Spleen (tissue), 11 donors: ENCODE measurements around the gene RHOU. TPM values are rescaled to one million over a fixed set of nuclear protein-coding genes. Genes with fewer than 3 reads are reported as not detected.

Source experiments
- DNase-seq: peaks from one replicate; pipeline ENCODE4 v3.0.0-alpha.2; 2020
- H3K27ac ChIP-seq, 8 donors: fragments of 200-600 bp; sonication (generic) in 7 of 8; 1 replicate in 4 of 8; 2 replicates in 4 of 8; pipeline versions ENCODE4 v1.5.0 to v1.8.0; 2016 to 2021; ENCODE audit warnings: inconsistent platforms in 4 of 8, mild to moderate bottlenecking in 4 of 8, moderate library complexity in 1 of 8
- H3K27me3 ChIP-seq, 7 donors: fragments of 200-600 bp; sonication (generic) in 6 of 7; replicated peaks in 1 of 7; 1 replicate in 4 of 7; 2 replicates in 3 of 7; pipeline versions ENCODE4 v1.5.0 to v1.8.0; 2016 to 2021; ENCODE audit warnings: inconsistent platforms in 3 of 7, mild to moderate bottlenecking in 1 of 7
- H3K36me3 ChIP-seq, 6 donors: fragments of 200-600 bp; sonication (generic) in 5 of 6; 1 replicate in 4 of 6; 2 replicates in 2 of 6; pipeline versions ENCODE4 v1.5.0 to v1.8.0; 2016 to 2021; ENCODE audit warnings: inconsistent platforms in 2 of 6
- H3K4me1 ChIP-seq, 6 donors: fragments of 200-600 bp; sonication (generic) in 5 of 6; 1 replicate in 3 of 6; 2 replicates in 3 of 6; pipeline versions ENCODE4 v1.5.0 to v1.8.0; 2016 to 2021; ENCODE audit warnings: inconsistent platforms in 3 of 6
- H3K4me3 ChIP-seq, 8 donors: fragments of 200-600 bp; sonication (generic) in 7 of 8; 1 replicate in 4 of 8; 2 replicates in 4 of 8; pipeline versions ENCODE4 v1.5.0 to v1.8.0; 2016 to 2021; ENCODE audit warnings: inconsistent platforms in 4 of 8, mild to moderate bottlenecking in 4 of 8, moderate library complexity in 2 of 8
- H3K9me3 ChIP-seq, 8 donors: fragments of 200-600 bp; sonication (generic) in 7 of 8; 1 replicate in 4 of 8; 2 replicates in 4 of 8; pipeline versions ENCODE4 v1.5.0 to v1.8.0; 2016 to 2021; ENCODE audit warnings: inconsistent platforms in 4 of 8
- CTCF ChIP-seq, 11 experiments: fragments of 200-600 bp in 7 of 11; fragments of 450-650 bp in 4 of 11; sonication (generic) in 4 of 11; IDR thresholded peaks in 8 of 11; conservative IDR thresholded peaks in 3 of 11; 1 replicate in 7 of 11; 2 replicates in 4 of 11; pipeline versions ENCODE4 v1.4.0 to v1.8.0; 2016 to 2021; ENCODE audit warnings: antibody characterized with exemption in 11 of 11, inconsistent platforms in 4 of 11, mild to moderate bottlenecking in 1 of 11
- POLR2A ChIP-seq, 3 donors: fragments of 450-650 bp; IDR thresholded peaks; one replicate each; pipeline ENCODE4 v1.5.1; 2017; ENCODE audit warnings: antibody characterized with exemption in 3 of 3, mild to moderate bottlenecking in 1 of 3
- POLR2AphosphoS5 ChIP-seq, 3 donors: sonication (generic); formaldehyde crosslinking; IDR thresholded peaks; one replicate each; pipeline ENCODE4 v1.5.1; 2017; ENCODE audit warnings: antibody characterized with exemption in 3 of 3
- WGBS, 5 donors: extraction: QIAGEN DNeasy Blood & Tissue Kit in 3 of 5; methylation state at CpG; one replicate each; pipeline versions ENCODE4 v1.1.5 to v1.1.7; 2013 to 2018; 5-methylcytosine and 5-hydroxymethylcytosine counted together
- intact Hi-C: fragments of 100-400 bp; cut with DNase I; formaldehyde crosslinking; loops from one replicate; pipeline ENCODE4 v1.15.0; 2023; ENCODE audit warnings: low total_unique reads
- polyA plus RNA-seq, 3 donors: library from polyadenylated mRNA; stranded (reverse); fragments of 200-250 nt; gene quantifications; one replicate each; pipeline ENCODE4 v1.2.1, GENCODE V29; 2013
- total RNA-seq, 7 donors: library from RNA; depleted of rRNA in 3 of 7; stranded (reverse); fragments of >200 nt in 3 of 7; fragmentation: NEBNext Ultra II Directional in 4 of 7; extraction: Animal tissue kit (Norgen Biotek cat#: 25700) in 4 of 7; gene quantifications; one replicate each; pipeline versions ENCODE4 v1.1.0 to v1.2.1, GENCODE V29; 2016 to 2021
- donor health status: healthy with polysubstance abuse.
- donor health status: DM: no; HTN: no; CAD: no; lungs with moderate emphysema.
- donor health status: DM: no; HTN: no; CAD: no.
- donor health status: Bipolar disorder and iron deficiency.
- donor health status: healthy.
- donor health status: DM: no; HTN: no; CAD: no.
- donor health status: DM: yes; HTN: yes; CAD: no.

Gene RHOU
- total and polyA plus RNA-seq, 10 donors, result 5.7 to 55.7 (median 25.1) TPM

DNA sequence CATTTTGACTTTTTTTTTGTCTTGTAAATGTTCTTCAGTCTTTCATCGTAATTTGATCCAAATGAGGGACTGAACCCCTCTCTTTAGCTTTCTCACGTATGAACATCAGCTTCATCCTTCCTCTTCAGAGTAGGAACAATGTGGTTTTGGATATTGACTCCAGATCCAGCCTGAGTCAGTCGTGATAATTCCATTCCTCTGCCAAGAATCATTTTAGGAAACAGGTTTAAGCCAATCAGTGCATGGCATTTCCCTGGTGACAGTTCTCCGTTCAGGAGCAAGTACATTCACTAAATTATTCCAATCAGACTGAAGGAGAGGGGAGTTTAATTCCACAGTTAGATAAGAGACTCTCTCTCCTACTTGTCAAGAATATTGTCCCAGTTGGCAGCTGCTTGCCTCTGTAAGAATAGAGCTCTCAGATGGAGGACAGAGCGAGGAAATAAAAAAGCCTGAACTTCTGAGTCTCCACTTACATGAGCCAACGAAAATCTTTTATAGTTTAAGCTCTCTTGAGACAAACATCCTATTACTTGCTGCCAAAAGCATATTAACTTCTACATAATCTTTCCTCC lies 18.6 kb downstream of the RHOU start:
- no peak for DNase-seq
- peaks cover 0 to 16% (median 3%) of the 10 kb centered on the region in 6 donors for H3K4me1 ChIP-seq
- H3K9me3 ChIP-seq, result no peaks in the 10 kb centered on the region
- H3K36me3 ChIP-seq, result no peaks in the 10 kb centered on the region
- intact Hi-C loops, result no loop called here
- 52 to 60% (median 55%) methylated on average over 6 of the region's 6 CpGs for WGBS, 5 donors
- H3K27me3 ChIP-seq, result peaks cover 0 to 39% (median 8%) of the 10 kb centered on the region in 7 donors
- no peak for TF ChIP-seq CTCF (IDR thresholded peaks at IDR 0.05 in 8 of 11, conservative IDR thresholded peaks at IDR 0.05 in 3 of 11)
- TF ChIP-seq POLR2AphosphoS5 (IDR thresholded peaks at IDR 0.05), result no peak
- TF ChIP-seq POLR2A (IDR thresholded peaks at IDR 0.05), result no peak
- no peak overlapping the region for H3K4me3 ChIP-seq
- no peak overlapping the region for H3K27ac ChIP-seq

DNA sequence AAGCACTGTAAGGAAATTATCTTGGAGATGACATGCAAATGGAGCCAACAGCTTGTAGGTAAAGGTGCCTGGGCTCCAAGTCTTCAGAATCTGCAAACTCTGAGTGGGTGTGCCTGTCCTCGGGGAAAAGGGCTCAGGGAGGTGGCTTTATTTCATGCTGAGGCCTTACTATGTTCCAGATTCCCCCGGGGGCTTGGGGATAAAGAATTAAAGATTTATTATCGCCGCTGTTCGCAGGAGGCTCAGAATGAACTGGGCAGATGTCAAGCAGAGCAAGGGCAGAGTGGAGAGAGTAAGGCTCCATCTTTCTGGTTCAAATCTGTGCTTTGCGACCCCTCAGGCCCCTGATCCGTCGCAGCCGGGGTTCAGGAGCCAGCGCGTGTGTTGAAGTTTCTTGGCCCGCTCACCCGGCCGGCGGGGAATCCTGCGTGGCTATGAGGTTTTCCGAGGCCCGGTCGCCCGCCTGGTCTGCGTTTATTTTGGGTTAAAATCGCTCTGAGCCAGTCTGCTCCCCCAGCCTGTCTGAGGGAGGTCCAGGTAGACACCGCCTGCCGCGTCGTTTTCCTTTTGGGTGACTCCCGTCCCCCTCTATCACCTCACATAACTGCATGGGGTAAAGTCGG lies 19.5 kb downstream of the RHOU start:
- H3K36me3 ChIP-seq, result no peaks in the 10 kb centered on the region
- H3K27me3 ChIP-seq, result peaks cover 0 to 39% (median 8%) of the 10 kb centered on the region in 7 donors
- intact Hi-C loops, result no loop called here
- TF ChIP-seq POLR2AphosphoS5 (IDR thresholded peaks at IDR 0.05) (no peak), CTCF (IDR thresholded peaks at IDR 0.05 in 8 of 11, conservative IDR thresholded peaks at IDR 0.05 in 3 of 11) (no peak), POLR2A (IDR thresholded peaks at IDR 0.05) (no peak)
- peaks cover 0 to 16% (median 3%) of the 10 kb centered on the region in 6 donors for H3K4me1 ChIP-seq
- no peak overlapping the region for H3K27ac ChIP-seq
- no peaks in the 10 kb centered on the region for H3K9me3 ChIP-seq
- 63 to 82% (median 73%) methylated on average over 28 of the region's 28 CpGs for WGBS, 5 donors
- H3K4me3 ChIP-seq, result no peak overlapping the region
- no peak for DNase-seq

GRCh38 chr1:228755800-228756199 lies 20.5 kb downstream of the RHOU start:
- H3K27me3 ChIP-seq, result peaks cover 0 to 45% (median 8%) of the 10 kb centered on the region in 7 donors
- H3K27ac ChIP-seq, result no peak overlapping the region
- WGBS, 5 donors, result 65 to 81% (median 78%) methylated on average over 3 of the region's 3 CpGs
- no peak for TF ChIP-seq CTCF (IDR thresholded peaks at IDR 0.05 in 8 of 11, conservative IDR thresholded peaks at IDR 0.05 in 3 of 11)
- no peak for TF ChIP-seq POLR2AphosphoS5 (IDR thresholded peaks at IDR 0.05)
- no peak for TF ChIP-seq POLR2A (IDR thresholded peaks at IDR 0.05)
- H3K4me1 ChIP-seq, result peaks cover 0 to 16% (median 3%) of the 10 kb centered on the region in 6 donors
- intact Hi-C loops, result no loop called here
- no peaks in the 10 kb centered on the region for H3K9me3 ChIP-seq
- no peak for DNase-seq
- H3K4me3 ChIP-seq, result no peak overlapping the region
- no peaks in the 10 kb centered on the region for H3K36me3 ChIP-seq

GRCh38 chr1:228756457-228756856 lies 21.2 kb downstream of the RHOU start:
- Histone ChIP-seq H3K27ac (no peak overlapping the region), H3K27me3 (peaks cover 0 to 45% (median 8%) of the 10 kb centered on the region in 7 donors), H3K4me3 (no peak overlapping the region), H3K4me1 (peaks cover 0 to 16% (median 3%) of the 10 kb centered on the region in 6 donors), H3K9me3 (no peaks in the 10 kb centered on the region), H3K36me3 (no peaks in the 10 kb centered on the region)
- TF ChIP-seq CTCF (IDR thresholded peaks at IDR 0.05 in 8 of 11, conservative IDR thresholded peaks at IDR 0.05 in 3 of 11), result no peak
- TF ChIP-seq POLR2A (IDR thresholded peaks at IDR 0.05), result no peak
- TF ChIP-seq POLR2AphosphoS5 (IDR thresholded peaks at IDR 0.05), result no peak
- WGBS, 5 donors, result 75 to 89% (median 85%) methylated on average over 5 of the region's 5 CpGs
- intact Hi-C loops, result no loop called here
- no peak for DNase-seq
